MM.1S (cell line): ENCODE data around the gene PIGR.
A peak's percentile ranks its signal among the peaks of the same experiment; 100 is the strongest.

Source experiments
- DNase-seq: peaks from one replicate; pipeline ENCODE4 v3.0.0-alpha.2; 2015
- H2AFZ ChIP-seq: fragments of 300-600 bp; sonication (generic); 2 replicates; pipeline ENCODE4 v1.6.0; 2016; ENCODE audit warnings: antibody characterized with exemption, low read length
- H3F3A ChIP-seq: fragments of 300-600 bp; sonication (generic); 2 replicates; pipeline ENCODE4 v1.6.1; 2016; ENCODE audit warnings: mild to moderate bottlenecking, antibody characterized with exemption, low read length, moderate library complexity, mixed read lengths; ENCODE audit not compliant: insufficient read depth
- H3K27ac ChIP-seq: fragments of 300-600 bp; sonication (generic); 2 replicates; pipeline ENCODE4 v1.5.1; 2016; ENCODE audit warnings: mild to moderate bottlenecking, low read length
- H3K27me3 ChIP-seq: fragments of 300-600 bp; sonication (generic); replicated peaks from 2 replicates; pipeline ENCODE4 v1.6.0; 2016; ENCODE audit warnings: low read length; ENCODE audit not compliant: insufficient read depth
- H3K36me3 ChIP-seq: fragments of 300-600 bp; sonication (generic); replicated peaks from 2 replicates; pipeline ENCODE4 v1.6.1; 2016; ENCODE audit warnings: mild to moderate bottlenecking, low read length, mixed read lengths; ENCODE audit not compliant: insufficient read depth
- H3K4me1 ChIP-seq: fragments of 300-600 bp; sonication (generic); 2 replicates; pipeline ENCODE4 v1.6.1; 2016; ENCODE audit warnings: low read length, mixed read lengths
- H3K4me2 ChIP-seq: fragments of 300-600 bp; sonication (generic); 2 replicates; pipeline ENCODE4 v1.6.0; 2016; ENCODE audit warnings: low read depth, low read length
- H3K4me3 ChIP-seq: fragments of 300-600 bp; sonication (generic); 2 replicates; pipeline ENCODE4 v1.5.1; 2016; ENCODE audit warnings: low read length, mixed read lengths
- H3K79me2 ChIP-seq: fragments of 300-600 bp; sonication (generic); 2 replicates; pipeline ENCODE4 v1.6.1; 2016; ENCODE audit warnings: mixed run types, low read length, mixed read lengths
- H3K9ac ChIP-seq: fragments of 300-600 bp; sonication (generic); 2 replicates; pipeline ENCODE4 v1.6.1; 2016; ENCODE audit warnings: low read length, mixed read lengths
- H3K9me2 ChIP-seq: fragments of 300-600 bp; sonication (generic); replicated peaks from 2 replicates; pipeline ENCODE4 v1.6.1; 2016; ENCODE audit warnings: mild to moderate bottlenecking, low read length, mixed read lengths; ENCODE audit not compliant: insufficient read depth
- H3K9me3 ChIP-seq: fragments of 300-600 bp; sonication (generic); replicated peaks from 2 replicates; pipeline ENCODE4 v1.6.1; 2016; ENCODE audit warnings: mild to moderate bottlenecking, low read length, mixed read lengths; ENCODE audit not compliant: insufficient read depth
- H4K20me1 ChIP-seq: fragments of 300-600 bp; sonication (generic); 2 replicates; pipeline ENCODE4 v1.6.1; 2016; ENCODE audit warnings: mild to moderate bottlenecking, low read length, moderate library complexity, mixed read lengths; ENCODE audit not compliant: insufficient read depth
- EZH2 ChIP-seq: fragments of 300-600 bp; sonication (generic); optimal IDR thresholded peaks from 2 replicates; pipeline ENCODE3; 2017; ENCODE audit warnings: low read depth, mild to moderate bottlenecking, antibody characterized with exemption, low read length, mixed read lengths
- EZH2phosphoT487 ChIP-seq: fragments of 300-600 bp; sonication (generic); IDR thresholded peaks from 2 replicates; pipeline ENCODE4 v1.6.1; 2018; ENCODE audit warnings: antibody characterized with exemption, low read length
- TF ChIP-seq, protein P1 (sequence below): fragments of 300-600 bp; sonication (generic); IDR thresholded peaks from 2 replicates; pipeline ENCODE4 v1.5.1; 2016; ENCODE audit warnings: antibody characterized with exemption, low read length, mixed read lengths

The PIGR gene

GRCh38 chr1:206946261-206946660 lies at the start of gene PIGR:
Gene PIGR (minus strand): TSS chr1:206946466. CDS start chr1:206940531, 5,935 bp downstream.
- Histone ChIP-seq H3K36me3 (no peaks in the 10 kb centered on the region), H3K27me3 (no peaks in the 10 kb centered on the region), H2AFZ (peak within 1 kb of the TSS; percentile 28; the same call in 1 of the 2 replicates), H3K9ac (no peak within 1 kb of the TSS), H3K9me2 (no peaks in the 10 kb centered on the region), H3F3A (no peaks in the 10 kb centered on the region), H3K4me3 (no peak within 1 kb of the TSS), H3K27ac (no peak within 1 kb of the TSS), H3K4me2 (peak within 1 kb of the TSS; percentile 11; the same call in 1 of the 2 replicates), H4K20me1 (no peaks in the 10 kb centered on the region), H3K4me1 (no peaks in the 10 kb centered on the region), H3K9me3 (no peaks in the 10 kb centered on the region), H3K79me2 (no peaks in the 10 kb centered on the region)
- TF ChIP-seq EZH2phosphoT487, result no peak
- TF ChIP-seq, protein P1, sequence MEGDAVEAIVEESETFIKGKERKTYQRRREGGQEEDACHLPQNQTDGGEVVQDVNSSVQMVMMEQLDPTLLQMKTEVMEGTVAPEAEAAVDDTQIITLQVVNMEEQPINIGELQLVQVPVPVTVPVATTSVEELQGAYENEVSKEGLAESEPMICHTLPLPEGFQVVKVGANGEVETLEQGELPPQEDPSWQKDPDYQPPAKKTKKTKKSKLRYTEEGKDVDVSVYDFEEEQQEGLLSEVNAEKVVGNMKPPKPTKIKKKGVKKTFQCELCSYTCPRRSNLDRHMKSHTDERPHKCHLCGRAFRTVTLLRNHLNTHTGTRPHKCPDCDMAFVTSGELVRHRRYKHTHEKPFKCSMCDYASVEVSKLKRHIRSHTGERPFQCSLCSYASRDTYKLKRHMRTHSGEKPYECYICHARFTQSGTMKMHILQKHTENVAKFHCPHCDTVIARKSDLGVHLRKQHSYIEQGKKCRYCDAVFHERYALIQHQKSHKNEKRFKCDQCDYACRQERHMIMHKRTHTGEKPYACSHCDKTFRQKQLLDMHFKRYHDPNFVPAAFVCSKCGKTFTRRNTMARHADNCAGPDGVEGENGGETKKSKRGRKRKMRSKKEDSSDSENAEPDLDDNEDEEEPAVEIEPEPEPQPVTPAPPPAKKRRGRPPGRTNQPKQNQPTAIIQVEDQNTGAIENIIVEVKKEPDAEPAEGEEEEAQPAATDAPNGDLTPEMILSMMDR, result no peak
- no peak for TF ChIP-seq EZH2
- DNase-seq, result no peak

GRCh38 chr1:206992790-206993189 lies 46.5 kb upstream of the PIGR start:
- no peak overlapping the region for H3K4me2 ChIP-seq
- H3K9me3 ChIP-seq, result no peaks in the 10 kb centered on the region
- H3K9ac ChIP-seq, result no peak overlapping the region
- no peaks in the 10 kb centered on the region for H3K36me3 ChIP-seq
- H3F3A ChIP-seq, result no peaks in the 10 kb centered on the region
- no peak for TF ChIP-seq EZH2phosphoT487
- TF ChIP-seq, protein P1, result no peak
- H3K27ac ChIP-seq, result no peak overlapping the region
- no peaks in the 10 kb centered on the region for H3K27me3 ChIP-seq
- no peak overlapping the region for H2AFZ ChIP-seq
- H3K79me2 ChIP-seq, result no peaks in the 10 kb centered on the region
- H3K9me2 ChIP-seq, result no peaks in the 10 kb centered on the region
- DNase-seq, result no peak
- H3K4me3 ChIP-seq, result no peak overlapping the region
- H3K4me1 ChIP-seq, result no peaks in the 10 kb centered on the region
- H4K20me1 ChIP-seq, result no peaks in the 10 kb centered on the region

DNA sequence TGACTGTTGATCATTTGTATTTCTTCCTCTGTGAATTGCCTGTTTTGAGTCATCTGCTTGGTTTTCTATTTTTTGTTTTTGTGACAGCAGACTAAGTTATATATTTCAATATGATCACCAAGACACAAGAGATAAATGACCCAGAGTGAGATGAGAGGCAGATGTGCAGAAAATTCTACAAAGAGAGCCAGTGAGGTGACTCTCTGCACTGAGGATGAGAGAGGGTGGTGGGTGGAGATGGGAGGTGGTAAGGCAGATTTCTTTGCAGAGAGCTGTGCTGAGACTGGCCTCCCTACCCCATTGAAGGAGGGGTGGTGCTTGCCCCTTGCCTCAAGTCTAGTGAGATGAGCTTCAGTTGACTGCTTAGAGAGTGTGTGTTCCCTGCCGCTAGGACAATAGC lies 41.6 kb upstream of the PIGR start:
- H3K9me3 ChIP-seq, result no peaks in the 10 kb centered on the region
- H3K4me1 ChIP-seq, result no peaks in the 10 kb centered on the region
- no peaks in the 10 kb centered on the region for H3K79me2 ChIP-seq
- H2AFZ ChIP-seq, result no peak overlapping the region
- no peaks in the 10 kb centered on the region for H4K20me1 ChIP-seq
- no peak for DNase-seq
- H3K36me3 ChIP-seq, result no peaks in the 10 kb centered on the region
- no peak overlapping the region for H3K4me2 ChIP-seq
- TF ChIP-seq EZH2phosphoT487, result no peak
- no peak for TF ChIP-seq EZH2
- TF ChIP-seq, protein P1, result no peak
- no peak overlapping the region for H3K27ac ChIP-seq
- H3K9me2 ChIP-seq, result no peaks in the 10 kb centered on the region
- H3K4me3 ChIP-seq, result no peak overlapping the region
- H3K9ac ChIP-seq, result no peak overlapping the region
- no peaks in the 10 kb centered on the region for H3K27me3 ChIP-seq
- no peaks in the 10 kb centered on the region for H3F3A ChIP-seq
